ENCODE results near the gene ERC1. TPM values are rescaled to one million over a fixed set of nuclear protein-coding genes. Genes with fewer than 3 reads are reported as not detected.

The ERC1 gene
- total RNA-seq, 2 donors from 2014 or later: 26.9 to 41.9 TPM

DNA sequence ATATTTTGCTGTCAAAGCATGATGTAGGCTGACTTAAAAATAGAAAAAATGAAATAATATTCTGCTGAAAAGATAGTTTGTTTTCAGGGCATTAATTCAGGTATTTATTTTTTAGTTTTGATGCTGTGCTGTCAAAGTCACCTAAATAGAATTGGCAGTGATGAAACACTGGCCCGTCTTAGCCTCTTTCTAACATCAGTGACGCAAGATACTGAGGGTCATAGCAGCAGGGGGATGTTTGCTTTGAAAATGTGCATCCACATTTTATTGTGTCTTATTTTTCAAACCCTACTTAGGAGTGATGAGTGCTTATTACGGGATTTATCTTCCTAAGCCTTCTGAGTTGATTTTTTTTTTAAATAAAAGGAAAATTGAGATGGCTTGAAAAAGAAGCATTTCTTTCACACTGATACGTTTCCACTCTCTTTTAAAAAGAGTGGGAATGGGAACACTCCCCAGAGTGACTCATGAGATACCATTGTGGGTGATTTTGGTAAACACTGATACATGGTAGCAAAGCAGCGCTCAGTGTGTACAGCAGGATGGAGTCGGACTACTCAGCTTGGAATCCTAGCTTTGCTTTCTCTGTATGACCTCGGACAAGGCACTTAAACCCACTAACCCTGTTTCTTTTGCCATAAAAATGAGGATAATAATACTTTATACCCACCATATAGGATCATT lies 290.8 kb downstream of the ERC1 start:
- Histone ChIP-seq H3K4me1 (no peaks in the 10 kb centered on the region), H3K27me3 (no peaks in the 10 kb centered on the region), H3K27ac (no peak overlapping the region), H3K36me3 (no peaks in the 10 kb centered on the region), H3K9ac (ENCODE audit: low read depth in 2 of 2, low read length in 2 of 2) (no peak overlapping the region), H3K9me3 (no peaks in the 10 kb centered on the region), H3K4me3 (no peak overlapping the region)
- DNase-seq: no peak
- TF ChIP-seq, protein P1, sequence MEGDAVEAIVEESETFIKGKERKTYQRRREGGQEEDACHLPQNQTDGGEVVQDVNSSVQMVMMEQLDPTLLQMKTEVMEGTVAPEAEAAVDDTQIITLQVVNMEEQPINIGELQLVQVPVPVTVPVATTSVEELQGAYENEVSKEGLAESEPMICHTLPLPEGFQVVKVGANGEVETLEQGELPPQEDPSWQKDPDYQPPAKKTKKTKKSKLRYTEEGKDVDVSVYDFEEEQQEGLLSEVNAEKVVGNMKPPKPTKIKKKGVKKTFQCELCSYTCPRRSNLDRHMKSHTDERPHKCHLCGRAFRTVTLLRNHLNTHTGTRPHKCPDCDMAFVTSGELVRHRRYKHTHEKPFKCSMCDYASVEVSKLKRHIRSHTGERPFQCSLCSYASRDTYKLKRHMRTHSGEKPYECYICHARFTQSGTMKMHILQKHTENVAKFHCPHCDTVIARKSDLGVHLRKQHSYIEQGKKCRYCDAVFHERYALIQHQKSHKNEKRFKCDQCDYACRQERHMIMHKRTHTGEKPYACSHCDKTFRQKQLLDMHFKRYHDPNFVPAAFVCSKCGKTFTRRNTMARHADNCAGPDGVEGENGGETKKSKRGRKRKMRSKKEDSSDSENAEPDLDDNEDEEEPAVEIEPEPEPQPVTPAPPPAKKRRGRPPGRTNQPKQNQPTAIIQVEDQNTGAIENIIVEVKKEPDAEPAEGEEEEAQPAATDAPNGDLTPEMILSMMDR (IDR thresholded peaks at IDR 0.05): no peak
- intact Hi-C loops (cut with DNase I): loop anchor here (10.0 kb wide), 1 partner anchor 303 kb away; no protein-coding TSS in a partner anchor

DNA sequence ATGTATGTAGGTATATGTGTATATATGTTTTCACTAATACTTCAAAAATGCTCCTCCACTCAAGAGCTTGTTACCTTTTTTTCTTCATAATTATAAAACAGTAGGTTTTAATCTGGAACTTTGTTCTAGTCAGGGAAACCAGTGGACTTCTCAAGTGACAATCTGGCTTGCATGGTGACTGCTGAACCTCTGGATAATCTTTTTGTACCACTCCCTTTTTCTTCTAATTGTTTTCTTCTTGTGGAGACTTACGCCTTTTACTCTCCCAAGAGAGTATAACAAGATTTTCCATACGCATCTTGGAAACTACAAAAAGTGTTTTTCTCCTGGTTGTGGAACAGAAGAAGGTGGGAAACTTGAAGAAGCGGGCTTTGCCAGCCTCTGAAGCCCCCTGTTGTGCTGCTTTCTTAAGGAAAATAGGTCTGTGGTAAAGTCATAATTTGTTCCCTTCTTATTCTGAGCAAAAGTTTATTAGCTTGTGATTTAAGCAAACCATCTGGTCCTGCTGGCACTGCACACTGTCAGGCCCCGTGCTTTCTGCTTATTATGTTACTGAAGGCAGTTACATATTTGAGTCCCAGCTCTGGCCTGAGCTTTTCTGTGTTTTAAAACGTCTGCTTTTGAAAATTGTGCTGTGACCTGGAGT lies 291.8 kb downstream of the ERC1 start:
- peak; percentile 35 for DNase-seq
- Histone ChIP-seq H3K27me3 (no peaks in the 10 kb centered on the region), H3K9ac (ENCODE audit: low read depth in 2 of 2, low read length in 2 of 2) (no peak overlapping the region)

DNA sequence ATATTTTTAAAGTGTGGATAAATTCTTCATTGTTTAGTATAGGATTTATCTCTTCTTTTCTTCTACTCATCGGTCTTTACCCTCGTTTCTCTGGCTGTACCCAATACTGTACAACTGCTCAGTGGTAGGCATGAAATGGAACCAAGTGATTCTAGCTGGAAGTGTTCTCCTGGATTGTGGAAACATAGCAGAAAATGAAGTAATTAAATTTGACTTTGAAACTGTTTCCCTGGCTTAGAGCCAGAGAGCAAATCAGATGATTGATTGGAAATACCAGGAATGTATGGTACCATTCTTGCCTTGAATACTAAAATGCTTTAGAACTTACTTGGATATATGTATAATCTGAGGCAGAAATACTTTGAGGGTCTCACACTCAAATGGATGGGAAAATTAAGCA lies 292.3 kb downstream of the ERC1 start:
- Histone ChIP-seq H3K36me3 (no peaks in the 10 kb centered on the region), H3K9me3 (no peaks in the 10 kb centered on the region), H3K27me3 (no peaks in the 10 kb centered on the region), H3K9ac (ENCODE audit: low read depth in 2 of 2, low read length in 2 of 2) (no peak overlapping the region), H3K27ac (no peak overlapping the region), H3K4me1 (no peaks in the 10 kb centered on the region), H3K4me3 (no peak overlapping the region)
- TF ChIP-seq, protein P1 (IDR thresholded peaks at IDR 0.05): no peak
- no peak for DNase-seq
- intact Hi-C loops (cut with DNase I): loop anchor here (10.0 kb wide), 1 partner anchor 301 kb away; no protein-coding TSS in a partner anchor

More for the DNA sequence above, 291.8 kb downstream of the ERC1 start:
- no peaks in the 10 kb centered on the region for H3K4me1 ChIP-seq
- no peak overlapping the region for H3K4me3 ChIP-seq
- H3K27ac ChIP-seq: no peak overlapping the region
- intact Hi-C loops (cut with DNase I): loop anchor here (10.0 kb wide), 1 partner anchor 302 kb away; no protein-coding TSS in a partner anchor
- no peaks in the 10 kb centered on the region for H3K9me3 ChIP-seq
- no peaks in the 10 kb centered on the region for H3K36me3 ChIP-seq
- TF ChIP-seq, protein P1 (IDR thresholded peaks at IDR 0.05): no peak

DNA sequence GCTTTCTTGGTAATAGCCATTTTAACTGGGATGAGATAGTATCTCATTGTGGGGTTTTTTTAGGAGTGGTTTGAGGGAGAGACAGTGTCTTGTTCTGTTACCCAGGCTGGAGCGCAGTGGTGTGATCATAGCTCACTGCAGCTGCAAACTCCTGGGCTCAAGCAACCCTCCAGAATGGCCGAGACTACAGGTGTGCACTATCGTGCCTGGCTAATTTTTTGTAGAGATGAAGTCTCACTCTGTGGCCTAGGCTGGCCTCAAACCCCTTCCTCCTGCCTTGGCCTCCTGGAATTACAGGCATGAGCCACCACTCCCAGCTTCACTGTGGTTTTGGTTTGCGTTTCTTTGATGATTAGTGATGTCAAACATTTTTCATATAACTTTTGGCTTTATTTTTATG lies 293.6 kb downstream of the ERC1 start:
- intact Hi-C loops (cut with DNase I): loop anchor here (10.0 kb wide), 1 partner anchor 300 kb away; no protein-coding TSS in a partner anchor
- no peak overlapping the region for H3K4me3 ChIP-seq
- H3K27me3 ChIP-seq: no peaks in the 10 kb centered on the region
- no peaks in the 10 kb centered on the region for H3K9me3 ChIP-seq
- TF ChIP-seq, protein P1 (IDR thresholded peaks at IDR 0.05): no peak
- no peaks in the 10 kb centered on the region for H3K4me1 ChIP-seq
- DNase-seq: no peak
- no peaks in the 10 kb centered on the region for H3K36me3 ChIP-seq
- H3K27ac ChIP-seq: no peak overlapping the region
- H3K9ac ChIP-seq (ENCODE audit: low read depth in 2 of 2, low read length in 2 of 2): no peak overlapping the region

DNA sequence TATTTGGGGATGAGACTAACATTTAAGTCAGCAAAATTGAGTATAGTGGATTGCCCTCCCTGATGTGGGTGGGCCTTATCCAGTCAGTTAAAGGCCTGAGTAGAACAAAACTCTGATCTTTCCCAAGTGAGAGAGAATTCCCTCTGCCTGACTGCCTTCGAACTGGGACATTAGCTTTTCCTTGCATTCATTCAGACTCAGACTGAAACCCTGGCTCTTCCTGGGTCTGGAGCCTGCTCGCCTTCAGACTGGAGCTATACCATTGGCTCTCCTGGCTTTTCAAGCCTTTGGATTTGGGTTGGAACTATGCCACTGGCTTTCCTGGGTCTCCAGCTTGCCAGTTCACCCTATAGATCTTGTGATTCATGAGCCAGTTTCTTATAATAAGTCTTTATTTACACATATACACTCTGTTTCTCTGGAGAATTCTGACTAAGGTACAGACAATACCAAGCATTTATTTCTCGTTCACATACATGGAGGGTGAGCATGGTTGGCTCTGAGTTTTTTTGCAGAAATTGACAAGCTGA lies 296.5 kb downstream of the ERC1 start:
- intact Hi-C loops (cut with DNase I): loop anchor here (10.0 kb wide), 1 partner anchor 297 kb away; no protein-coding TSS in a partner anchor
- Histone ChIP-seq H3K9me3 (no peaks in the 10 kb centered on the region), H3K4me3 (no peak overlapping the region), H3K9ac (ENCODE audit: low read depth in 2 of 2, low read length in 2 of 2) (no peak overlapping the region), H3K27ac (no peak overlapping the region), H3K4me1 (no peaks in the 10 kb centered on the region), H3K36me3 (no peaks in the 10 kb centered on the region), H3K27me3 (no peaks in the 10 kb centered on the region)
- no peak for DNase-seq
- TF ChIP-seq, protein P1 (IDR thresholded peaks at IDR 0.05): no peak

Data from colonic mucosa (tissue), 4 donors.